Embryonic facial prominence (tissue), 1 donor: ENCODE measurements around the gene TADA2A.

Source experiments
- DNase-seq: peaks from one replicate; pipeline ENCODE4 v3.0.0-alpha.2; 2016; ENCODE audit errors: extremely low spot score

TADA2A gene

GRCh38 chr17:37461668-37462067, 55.0 kb downstream of the TADA2A start:
- DNase-seq = no peak

GRCh38 chr17:37462492-37462891, 55.8 kb downstream of the TADA2A start:
- no peak for DNase-seq

- DNase-seq = no peak
These were observed 56.4 kb downstream of the TADA2A start for GRCh38 chr17:37463039-37463438.

- no peak for DNase-seq
These were observed 58.5 kb downstream of the TADA2A start for GRCh38 chr17:37465069-37465616.

GRCh38 chr17:37466471-37466870, 59.8 kb downstream of the TADA2A start:
- DNase-seq = no peak

- no peak for DNase-seq
These were observed 63.5 kb downstream of the TADA2A start for GRCh38 chr17:37470181-37470580.

- no peak for DNase-seq
These were observed 69.2 kb downstream of the TADA2A start for GRCh38 chr17:37475731-37476420.

GRCh38 chr17:37476431-37477120, 69.9 kb downstream of the TADA2A start:
- DNase-seq = no peak

- DNase-seq = no peak
These were observed 71.5 kb downstream of the TADA2A start for GRCh38 chr17:37478187-37478586.

- DNase-seq = no peak
These were observed 72.3 kb downstream of the TADA2A start for GRCh38 chr17:37479025-37479424.

GRCh38 chr17:37480427-37480826, 73.7 kb downstream of the TADA2A start:
- no peak for DNase-seq

- no peak for DNase-seq
These were observed 74.4 kb downstream of the TADA2A start for GRCh38 chr17:37481001-37481665.

GRCh38 chr17:37483311-37484039, 76.8 kb downstream of the TADA2A start:
- DNase-seq = peak; percentile 51

GRCh38 chr17:37485938-37486570, 79.4 kb downstream of the TADA2A start:
- DNase-seq = no peak

GRCh38 chr17:37488009-37488604, 81.4 kb downstream of the TADA2A start:
- peak; percentile 77 for DNase-seq

- DNase-seq = no peak
These were observed 82.0 kb downstream of the TADA2A start for GRCh38 chr17:37488607-37489196.

GRCh38 chr17:37489197-37490001, 82.7 kb downstream of the TADA2A start, which contains the start of gene DUSP14:
TSS of gene DUSP14 (plus strand) at chr17:37489891. CDS start at chr17:37512273, 22,382 bp downstream.
- peak; percentile 42 for DNase-seq

- no peak for DNase-seq
These were observed 83.4 kb downstream of the TADA2A start for GRCh38 chr17:37490022-37490587.
